Measurements from ENCODE around the gene PSMA4. TPM values are rescaled to one million over a fixed set of nuclear protein-coding genes. Genes with fewer than 3 reads are reported as not detected.

Gene PSMA4
- total and polyA plus RNA-seq, 2 of the 8 experiments (the other 6 are each of a cell fraction or from before 2014, with no cell fraction given): 348 to 445 TPM

GRCh38 chr15:78540141-78540870, at the start of gene PSMA4 (continued):
- TF ChIP-seq RBBP5 (IDR thresholded peaks at IDR 0.05; ENCODE audit: borderline replicate concordance, low read depth, low read length) (no peak), SP1 (IDR thresholded peaks at IDR 0.05; ENCODE audit: low read depth, low read length) (no peak), ATF3 (IDR thresholded peaks at IDR 0.05; ENCODE audit: insufficient read depth, low read depth, low read length) (no peak), PHF8 (conservative IDR thresholded peaks at IDR 0.05; ENCODE audit: low read depth, low read length) (peak; percentile 94), BRCA1 (IDR thresholded peaks at IDR 0.05; ENCODE audit: low read depth, low read length) (no peak), KDM5A (IDR thresholded peaks at IDR 0.05; ENCODE audit: low read length) (no peak), TBP (IDR thresholded peaks at IDR 0.05; ENCODE audit: low read depth, low read length) (peak; percentile 69), BACH1 (IDR thresholded peaks at IDR 0.05; ENCODE audit: low read length) (peak; percentile 60; the same call in 1 of the 2 replicates), SIN3A (conservative IDR thresholded peaks at IDR 0.05 in 1 of 2, IDR thresholded peaks at IDR 0.05 in 1 of 2; ENCODE audit: low read depth in 1 of 2, low read length in 2 of 2) (0 out of 4 replicates have a peak, but pooled peaks have one; percentile 1 to 34), KDM4A (IDR thresholded peaks at IDR 0.05; ENCODE audit: low read depth, low read length, severe bottlenecking) (peak; percentile 73), YY1 (IDR thresholded peaks at IDR 0.05; ENCODE audit: low read depth, low read length) (peak; percentile 93)

Data from H1 (cell line).